Left colon (tissue), 2 donors: Measurements from ENCODE around the gene DRD2. TPM values are rescaled to one million over a fixed set of nuclear protein-coding genes. Genes with fewer than 3 reads are reported as not detected.

ENCODE experiments used
- ATAC-seq: fragments of 200-7000 bp; cut with Tn5 transposase; one replicate; pipeline ENCODE4 v1.9.1; 2020; ENCODE audit warnings: mild to moderate bottlenecking, moderate library complexity
- DNase-seq, 2 donors: peaks; one replicate each; pipeline ENCODE4 v3.0.0-alpha.2; 2020
- intact Hi-C, 2 donors: fragments of 100-400 bp; cut with DNase I in 1 of 2; cut with micrococcal nuclease in 1 of 2; formaldehyde crosslinking; loops; one replicate each; pipeline versions ENCODE4 v1.11.2 to v1.14.0; 2022; cut with DNase I, micrococcal nuclease
- total RNA-seq, 2 donors: library from RNA; stranded (reverse); fragmentation: NEBNext Ultra II Directional; extraction: Animal tissue kit (Norgen Biotek cat#: 25700); gene quantifications; one replicate each; pipeline ENCODE4 v1.2.1, GENCODE V29; 2021
- donor health status: DM: no; HTN: no; CAD: no.
- donor health status: DM: yes; HTN: yes; CAD: no.

The DRD2 gene
- total RNA-seq, 2 donors from 2014 or later: 0.31 to 0.36 TPM

- no peak for DNase-seq
- intact Hi-C loops: no loop called here
- ATAC-seq: no peak
Measured at GRCh38 chr11:113493206-113493605, 18.0 kb upstream of the DRD2 start.

- intact Hi-C loops: no loop called here
- ATAC-seq (no peak), DNase-seq (no peak)
Measured at GRCh38 chr11:113488931-113489351, 13.7 kb upstream of the DRD2 start.

- no peak for ATAC-seq
- intact Hi-C loops: no loop called here
- DNase-seq: no peak
Measured at GRCh38 chr11:113487622-113488021, 12.4 kb upstream of the DRD2 start.

GRCh38 chr11:113484223-113484622 lies 9.0 kb upstream of the DRD2 start:
- no peak for ATAC-seq
- no peak for DNase-seq
- intact Hi-C loops: no loop called here

GRCh38 chr11:113481672-113482071 lies 6.5 kb upstream of the DRD2 start:
- ATAC-seq (no peak), DNase-seq (no peak)
- intact Hi-C loops: no loop called here

- intact Hi-C loops: no loop called here
- ATAC-seq: no peak
- DNase-seq: no peak
Measured at GRCh38 chr11:113481226-113481625, 6.0 kb upstream of the DRD2 start.

GRCh38 chr11:113477321-113477720 lies 2.1 kb upstream of the DRD2 start:
- no peak for DNase-seq
- no peak for ATAC-seq

GRCh38 chr11:113476553-113476952 lies 1.4 kb upstream of the DRD2 start:
- no peak for ATAC-seq
- intact Hi-C loops: loop anchor here in 1 of 2 donors (10.0 kb wide), 1 partner anchor 58 kb away; no protein-coding TSS in a partner anchor

More at GRCh38 chr11:113477321-113477720, 2.1 kb upstream of the DRD2 start:
- intact Hi-C loops: loop anchor here in 1 of 2 donors (10.0 kb wide), 1 partner anchor 57 kb away; no protein-coding TSS in a partner anchor

GRCh38 chr11:113474362-113475159 lies 637 bp downstream of the DRD2 start:
- intact Hi-C loops: loop anchor here in 1 of 2 donors (10.0 kb wide), 1 partner anchor 60 kb away; no protein-coding TSS in a partner anchor
- ATAC-seq (peak; percentile 89), DNase-seq (peak; percentile 63 to 79)

More at GRCh38 chr11:113476553-113476952, 1.4 kb upstream of the DRD2 start:
- no peak for DNase-seq

GRCh38 chr11:113473983-113474361 lies 1.2 kb downstream of the DRD2 start:
- DNase-seq (no peak), ATAC-seq (peak; percentile 6)
- intact Hi-C loops: loop anchor here in 1 of 2 donors (10.0 kb wide), 1 partner anchor 61 kb away; no protein-coding TSS in a partner anchor

GRCh38 chr11:113472471-113472870 lies 2.7 kb downstream of the DRD2 start:
- intact Hi-C loops: loop anchor here in 1 of 2 donors (10.0 kb wide), 1 partner anchor 62 kb away; no protein-coding TSS in a partner anchor
- no peak for DNase-seq

GRCh38 chr11:113470233-113470632 lies 5.0 kb downstream of the DRD2 start:
- DNase-seq (no peak), ATAC-seq (no peak)
- intact Hi-C loops: loop anchor here in 1 of 2 donors (10.0 kb wide), 1 partner anchor 65 kb away; no protein-coding TSS in a partner anchor

More at GRCh38 chr11:113472471-113472870, 2.7 kb downstream of the DRD2 start:
- no peak for ATAC-seq

- ATAC-seq: no peak
Measured at GRCh38 chr11:113468726-113469345, 6.4 kb downstream of the DRD2 start.

GRCh38 chr11:113467545-113467944 lies 7.7 kb downstream of the DRD2 start:
- ATAC-seq: no peak
- DNase-seq: no peak
- intact Hi-C loops: no loop called here

More at GRCh38 chr11:113468726-113469345, 6.4 kb downstream of the DRD2 start:
- intact Hi-C loops: no loop called here
- DNase-seq: no peak

- DNase-seq: no peak
- intact Hi-C loops: no loop called here
- no peak for ATAC-seq
Measured at GRCh38 chr11:113465786-113466185, 9.4 kb downstream of the DRD2 start.

GRCh38 chr11:113464416-113464815 lies 10.8 kb downstream of the DRD2 start:
- intact Hi-C loops: no loop called here
- no peak for DNase-seq

GRCh38 chr11:113462830-113463229 lies 12.4 kb downstream of the DRD2 start:
- ATAC-seq: no peak
- intact Hi-C loops: no loop called here

More at GRCh38 chr11:113464416-113464815, 10.8 kb downstream of the DRD2 start:
- no peak for ATAC-seq

GRCh38 chr11:113461639-113462038 lies 13.6 kb downstream of the DRD2 start:
- intact Hi-C loops: no loop called here
- ATAC-seq (no peak), DNase-seq (no peak)

More at GRCh38 chr11:113462830-113463229, 12.4 kb downstream of the DRD2 start:
- DNase-seq: no peak

GRCh38 chr11:113460469-113460868 lies 14.7 kb downstream of the DRD2 start:
- DNase-seq (no peak), ATAC-seq (no peak)
- intact Hi-C loops: no loop called here

GRCh38 chr11:113458189-113458588 lies 17.0 kb downstream of the DRD2 start:
- DNase-seq (no peak), ATAC-seq (peak; percentile 79)
- intact Hi-C loops: no loop called here
